GM18520 (cell line): Measurements from ENCODE around the gene MRRF.

Experiments used
- ATAC-seq: cut with Tn5 transposase; IDR thresholded peaks from one replicate; pipeline ENCODE4 v1.9.1; 2021; ENCODE audit not compliant: unreplicated experiment

The MRRF gene

GRCh38 chr9:122377241-122378164 is 112.8 kb downstream of the MRRF start:
- ATAC-seq: no peak

GRCh38 chr9:122378236-122378635 is 113.6 kb downstream of the MRRF start:
- no peak for ATAC-seq

GRCh38 chr9:122379340-122379739 is 114.7 kb downstream of the MRRF start:
- no peak for ATAC-seq

- ATAC-seq: no peak
Observed at GRCh38 chr9:122380293-122380692, 115.6 kb downstream of the MRRF start.
